M059J (cell line): ENCODE measurements around the gene MPRIP. TPM values are rescaled to one million over a fixed set of nuclear protein-coding genes. Genes with fewer than 3 reads are reported as not detected.

Experiments
- DNase-seq: peaks from one replicate; pipeline ENCODE4 v3.0.0-alpha.2; 2012; ENCODE audit warnings: low read depth
- total RNA-seq: library from RNA; depleted of rRNA; stranded (reverse); fragments of >200 nt; shearing (Covaris generic); gene quantifications from 2 replicates; pipeline ENCODE4 v1.2.3, GENCODE V29; 2014; rRNA removed

MPRIP gene
- total RNA-seq, 1 experiment from 2014 or later, result 127 TPM

- no peak for DNase-seq
Measured at GRCh38 chr17:17231621-17232302, 189.5 kb downstream of the MPRIP start.

GRCh38 chr17:17232303-17232621 is 190.0 kb downstream of the MPRIP start:
- no peak for DNase-seq

GRCh38 chr17:17235212-17236174 is 193.2 kb downstream of the MPRIP start:
- DNase-seq, result peak; percentile 54

DNA sequence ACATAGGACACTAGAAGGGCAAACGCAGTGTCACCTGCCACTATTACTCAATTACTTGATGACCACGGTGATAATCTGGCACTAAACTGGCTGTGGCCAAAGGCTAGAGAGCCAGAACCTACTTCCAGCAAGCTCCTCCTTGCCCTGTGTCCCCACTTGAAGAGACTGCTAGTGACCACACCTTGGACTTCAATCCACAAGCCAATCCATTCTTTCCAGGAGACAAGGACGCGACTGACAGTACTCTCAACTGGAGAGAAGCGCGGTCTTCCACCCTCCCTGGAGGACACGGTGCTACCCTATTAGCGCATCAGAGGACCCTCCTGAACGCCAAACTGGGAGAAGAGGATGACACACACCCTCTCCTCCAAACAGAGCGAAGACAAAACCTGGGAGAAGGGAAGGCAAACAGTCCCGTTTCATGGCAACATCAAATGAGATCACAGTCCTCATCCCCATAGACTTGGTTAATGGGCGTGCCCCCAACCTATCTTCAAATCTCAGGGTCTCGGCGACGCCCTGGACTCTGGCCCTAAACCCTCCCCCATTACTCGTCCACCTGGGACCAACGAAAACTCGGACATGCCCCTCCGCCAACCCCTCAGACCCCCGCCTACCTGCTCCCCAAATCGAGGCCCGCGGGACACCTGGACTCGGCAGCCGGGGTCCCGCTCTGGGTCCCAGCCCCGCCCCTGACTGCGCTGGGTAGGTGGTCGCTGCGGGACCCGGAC is 194.2 kb downstream of the MPRIP start:
- peak; percentile 69 for DNase-seq

GRCh38 chr17:17237026-17237799 is 195.0 kb downstream of the MPRIP start, which contains the start of gene FLCN:
Gene FLCN, minus strand, starts transcription at chr17:17237168. Its CDS starts 9,031 bp downstream, at chr17:17228137.
- peak; percentile 77 for DNase-seq

DNA sequence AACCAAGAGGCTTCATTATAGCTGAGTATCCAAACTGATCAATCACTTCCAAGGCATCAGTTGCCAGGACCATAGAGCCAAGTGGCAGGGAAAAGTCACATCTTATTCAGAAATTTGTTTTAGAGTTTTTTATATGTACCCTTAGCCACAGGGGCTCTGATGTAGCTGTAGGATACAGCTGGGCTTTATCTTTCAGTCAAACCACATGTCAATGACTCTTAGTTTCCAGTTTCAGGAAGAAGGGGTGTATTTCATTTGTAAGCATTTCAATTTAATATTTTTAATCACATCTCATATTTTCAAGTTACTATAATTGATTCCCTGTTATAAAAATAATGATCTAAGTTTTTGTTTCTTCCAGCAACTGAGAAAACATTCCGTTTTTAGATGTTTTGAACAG is 197.6 kb downstream of the MPRIP start:
- DNase-seq, result no peak

DNA sequence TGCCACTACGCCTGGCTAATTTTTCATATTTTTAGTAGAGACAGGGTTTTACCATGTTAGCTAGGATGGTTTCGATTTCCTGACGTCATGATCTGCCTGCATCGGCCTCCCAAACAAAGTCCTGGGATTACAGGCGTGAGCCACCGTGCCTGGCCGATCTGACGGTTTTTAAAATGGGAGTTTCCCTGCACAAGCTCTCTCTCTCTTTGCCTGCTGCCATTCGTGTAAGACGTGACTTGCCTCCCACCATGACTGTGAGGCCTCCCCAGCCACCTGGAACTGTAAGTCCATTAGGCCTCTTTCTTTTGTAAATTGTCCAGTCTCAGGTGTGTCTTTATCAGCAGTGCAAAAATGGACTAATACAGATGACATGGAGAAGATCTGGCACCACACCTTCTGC is 199.4 kb downstream of the MPRIP start:
- no peak for DNase-seq

GRCh38 chr17:17242246-17242645 is 200.0 kb downstream of the MPRIP start:
- DNase-seq, result no peak

Other genes starting within 250 kb of the MPRIP start
- gene TNFRSF13B, start 70.3 kb upstream of the MPRIP start, total RNA-seq, result not detected in 2 replicates
- gene PLD6, start 163.9 kb downstream of the MPRIP start, total RNA-seq, result not detected in 2 replicates
- gene FLCN, start 194.7 kb downstream of the MPRIP start, total RNA-seq, result 8.7 and 19.3 TPM in 2 replicates
- 204 and 245 TPM in 2 replicates for gene COPS3, start 238.8 kb downstream of the MPRIP start, total RNA-seq